GM13977 (cell line): ENCODE measurements around the gene SLC25A26.

Experiments used
- DNase-seq: peaks from one replicate; pipeline ENCODE4 v3.0.0; 2012; ENCODE audit warnings: low spot score
- CTCF ChIP-seq: IDR thresholded peaks from 2 replicates; pipeline ENCODE4 v1.5.1; 2012; ENCODE audit warnings: mild to moderate bottlenecking, control low read depth; ENCODE audit not compliant: insufficient read depth; ENCODE audit errors: extremely low read depth, missing control alignments
- in situ Hi-C: fragments of 300-500 bp; cut with MboI; formaldehyde crosslinking; loops from one replicate; pipeline ENCODE4 v1.12.0; 2022; ENCODE audit warnings: low sequenced_read_pairs, low pct_unique_long_range_greater_than_20kb, mixed read lengths, inconsistent platforms; ENCODE audit not compliant: unreplicated experiment

SLC25A26 gene

DNA sequence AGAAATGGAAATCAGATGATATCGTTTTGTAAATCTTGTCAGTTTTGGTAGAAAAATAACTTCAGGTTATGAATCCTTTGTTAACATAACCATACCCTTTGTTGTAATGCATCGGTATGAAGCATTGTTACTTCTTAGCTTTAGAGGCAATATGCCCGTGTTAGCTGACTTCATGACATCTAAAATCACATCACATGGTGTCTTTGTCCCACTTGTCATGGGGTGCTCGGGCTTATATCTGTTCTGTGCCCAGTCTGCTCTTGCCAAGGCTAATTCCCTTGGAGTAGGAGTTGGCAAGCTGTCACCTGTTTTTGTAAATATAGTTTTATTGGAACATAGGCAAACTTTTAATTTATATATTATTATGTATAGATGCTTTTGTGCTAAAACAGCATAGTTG, 39.6 kb downstream of the SLC25A26 start:
- in situ Hi-C loops: no loop called here

GRCh38 chr3:66261355-66261754, 40.6 kb downstream of the SLC25A26 start:
- in situ Hi-C loops: no loop called here
- no peak for DNase-seq
- no peak for TF ChIP-seq CTCF

More for the DNA sequence above, 39.6 kb downstream of the SLC25A26 start:
- TF ChIP-seq CTCF: no peak
- DNase-seq: no peak

GRCh38 chr3:66265649-66266048, 44.8 kb downstream of the SLC25A26 start:
- no peak for DNase-seq
- in situ Hi-C loops: no loop called here
- TF ChIP-seq CTCF: no peak

GRCh38 chr3:66266551-66266950, 45.8 kb downstream of the SLC25A26 start:
- no peak for TF ChIP-seq CTCF
- in situ Hi-C loops: no loop called here
- DNase-seq: no peak

DNA sequence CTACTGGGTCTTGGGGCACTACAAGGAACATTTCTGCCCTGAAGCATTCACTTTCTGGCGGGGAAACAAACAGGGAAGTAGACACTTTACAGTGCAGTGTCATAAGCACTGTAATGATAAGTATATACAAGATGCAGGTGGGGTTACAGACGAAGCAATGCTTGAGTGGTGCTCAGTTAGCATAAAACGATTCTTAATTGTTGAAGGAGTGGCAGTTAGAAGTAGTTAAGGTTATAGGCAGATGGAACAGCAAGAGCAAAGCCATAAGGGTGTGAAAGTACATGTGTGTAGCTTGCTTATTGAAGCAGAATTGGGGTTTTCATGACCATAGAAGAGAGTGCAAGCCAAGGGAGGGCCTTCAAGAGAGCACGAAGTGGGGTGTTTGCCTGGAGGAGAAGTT, 46.2 kb downstream of the SLC25A26 start:
- in situ Hi-C loops: no loop called here
- DNase-seq: no peak
- TF ChIP-seq CTCF: no peak

DNA sequence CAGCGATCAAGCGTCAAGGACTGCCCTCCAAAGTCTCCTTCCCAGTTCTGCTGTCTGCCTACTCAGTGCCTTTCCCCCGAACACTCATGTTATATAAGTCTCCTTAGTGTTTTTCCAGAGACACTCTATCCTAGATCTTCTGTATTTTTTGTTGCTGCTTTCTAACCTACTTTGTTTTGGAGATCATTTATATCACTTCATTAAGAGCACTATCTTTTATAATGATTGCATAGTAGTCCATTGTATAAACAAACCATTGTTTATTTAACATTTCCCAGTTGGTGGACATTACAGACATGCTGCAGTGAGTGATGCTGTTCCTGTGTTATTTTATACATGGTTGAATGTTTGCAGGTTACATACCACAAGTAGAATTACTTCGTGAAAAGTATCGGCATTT, 47.1 kb downstream of the SLC25A26 start:
- DNase-seq: no peak
- TF ChIP-seq CTCF: no peak
- in situ Hi-C loops: no loop called here

- no peak for TF ChIP-seq CTCF
- in situ Hi-C loops: no loop called here
- DNase-seq: no peak
Measured at GRCh38 chr3:66268864-66269263, 48.1 kb downstream of the SLC25A26 start.
